Panc1 (cell line): ENCODE results near the gene VEZF1. TPM values are rescaled to one million over a fixed set of nuclear protein-coding genes. Genes with fewer than 3 reads are reported as not detected.

Experiments
- ATAC-seq: fragments of 200-7000 bp; cut with Tn5 transposase; 2 replicates; pipeline ENCODE4 v1.9.1; 2020; ENCODE audit warnings: mild to moderate bottlenecking, moderate library complexity
- BruUV-seq: library from RNA; stranded (reverse); fragments of 400-500 nt; replicated peaks from 2 replicates; lab custom pipeline; 2021; lab: Mats Ljungman, UMichigan
- CTCF ChIA-PET: fragments of 300-600 bp; sonication (Branson Sonifier 250); formaldehyde crosslinking; loops from one replicate; lab custom pipeline; 2022; ENCODE audit warnings: antibody characterized with exemption; lab: Charles Lee
- POLR2A ChIA-PET: fragments of 300-600 bp; sonication (Branson Sonifier 250); formaldehyde crosslinking; loops from one replicate; lab custom pipeline; 2022; ENCODE audit warnings: antibody characterized with exemption; lab: Charles Lee
- DNase-seq: peaks from one replicate; pipeline ENCODE4 v3.0.0-alpha.2; 2010; ENCODE audit warnings: low read depth, low spot score
- H3K27ac ChIP-seq: 2 replicates; pipeline ENCODE4 v1.5.1; 2011; ENCODE audit warnings: mild to moderate bottlenecking, low read length, inconsistent platforms
- H3K27me3 ChIP-seq: fragments of 200-500 bp; sonication (Bioruptor generic); 2 replicates; pipeline ENCODE4 v1.6.0; 2014; ENCODE audit warnings: low read length, inconsistent platforms; ENCODE audit not compliant: control insufficient read depth, insufficient read depth
- H3K36me3 ChIP-seq: fragments of 200-500 bp; sonication (Bioruptor generic); 2 replicates; pipeline ENCODE4 v1.5.1; 2014; ENCODE audit warnings: inconsistent platforms, mild to moderate bottlenecking, low read length, moderate library complexity; ENCODE audit not compliant: control insufficient read depth, insufficient read depth
- H3K4me1 ChIP-seq: 2 replicates; pipeline ENCODE4 v1.5.1; 2011; ENCODE audit warnings: inconsistent platforms, mild to moderate bottlenecking, low read length, moderate library complexity; ENCODE audit not compliant: control insufficient read depth, insufficient read depth
- H3K4me3 ChIP-seq, 2 experiments: 2 replicates each; pipeline ENCODE4 v1.5.1; 2011 to 2012; ENCODE audit warnings: low read depth in 2 of 2, low read length in 2 of 2, mild to moderate bottlenecking in 2 of 2, inconsistent platforms in 1 of 2, moderate library complexity in 1 of 2
- H3K9me3 ChIP-seq: fragments of 200-500 bp; sonication (Bioruptor generic); 2 replicates; pipeline ENCODE4 v1.5.1; 2014; ENCODE audit warnings: low read depth, mild to moderate bottlenecking, inconsistent platforms, low read length, moderate library complexity; ENCODE audit not compliant: control insufficient read depth, insufficient read depth
- CTCF ChIP-seq: fragments of 450-650 bp; IDR thresholded peaks from 2 replicates; pipeline ENCODE4 v1.5.1; 2017; ENCODE audit warnings: mild to moderate bottlenecking
- POLR2AphosphoS5 ChIP-seq: IDR thresholded peaks from 2 replicates; pipeline ENCODE4 v1.6.1; 2012; ENCODE audit warnings: mild to moderate bottlenecking, low read depth, low read length, moderate library complexity
- REST ChIP-seq, 2 experiments: IDR thresholded peaks; 2 replicates each; pipeline ENCODE4 v1.6.1; 2011 to 2012; ENCODE audit warnings: low read depth in 2 of 2, control low read depth in 1 of 2, low read length in 1 of 2, mild to moderate bottlenecking in 1 of 2, moderate library complexity in 1 of 2; ENCODE audit not compliant: insufficient read depth in 1 of 2
- SIN3A ChIP-seq: IDR thresholded peaks from 2 replicates; pipeline ENCODE4 v1.6.1; 2012; ENCODE audit warnings: low read depth, mild to moderate bottlenecking, low read length, moderate library complexity, borderline replicate concordance; ENCODE audit not compliant: insufficient read depth
- TCF7L2 ChIP-seq: IDR thresholded peaks from 2 replicates; pipeline ENCODE4 v1.6.1; 2011; ENCODE audit warnings: mild to moderate bottlenecking, low read depth, low read length, inconsistent platforms
- in situ Hi-C: cut with HindIII; loops from 2 replicates; pipeline ENCODE4 v1.10.0; 2016; ENCODE audit warnings: low sequenced_read_pairs, low pct_unique_long_range_greater_than_20kb
- intact Hi-C: fragments of 100-400 bp; cut with micrococcal nuclease; formaldehyde crosslinking; loops from one replicate; pipeline ENCODE4 v1.10.0; 2022; ENCODE audit not compliant: unreplicated experiment
- total RNA-seq: library from RNA; stranded (reverse); gene quantifications from one replicate; pipeline ENCODE4 v1.2.1, GENCODE V29; 2021; ENCODE audit not compliant: unreplicated experiment

The VEZF1 gene
- total RNA-seq, 1 experiment from 2014 or later, result 73.5 TPM

- in situ Hi-C loops (no loop called here), intact Hi-C loops (no loop called here)
- Histone ChIP-seq H3K4me1 (no peaks in the 10 kb centered on the region), H3K27ac (no peak overlapping the region), H3K9me3 (no peaks in the 10 kb centered on the region), H3K27me3 (no peaks in the 10 kb centered on the region), H3K36me3 (peaks cover 57% of the 10 kb centered on the region), H3K4me3 (no peak overlapping the region)
- CTCF ChIA-PET, result no interaction called here
- TF ChIP-seq REST (IDR thresholded peaks at IDR 0.05; ENCODE audit: insufficient read depth in 1 of 2, low read depth in 2 of 2, low read length in 1 of 2) (no peak), TCF7L2 (no peak), SIN3A (no peak), CTCF (no peak), POLR2AphosphoS5 (no peak)
- no peak for ATAC-seq
- POLR2A ChIA-PET, result interaction anchor here (0.6 kb wide), 3 partner anchors 14 to 118 kb away, joined by 4 to 9 read pairs (median 6); no protein-coding TSS in a partner anchor
- BruUV-seq, result no TSS peak
- DNase-seq, result no peak
These were observed 9.0 kb downstream of the VEZF1 start for GRCh38 chr17:57979076-57979475.

GRCh38 chr17:57976594-57976993 is 11.5 kb downstream of the VEZF1 start:
- no TSS peak for BruUV-seq
- no peaks in the 10 kb centered on the region for H3K4me1 ChIP-seq
- TF ChIP-seq SIN3A (no peak), CTCF (no peak), TCF7L2 (no peak), REST (IDR thresholded peaks at IDR 0.05; ENCODE audit: insufficient read depth in 1 of 2, low read depth in 2 of 2, low read length in 1 of 2) (no peak), POLR2AphosphoS5 (no peak)
- ChIA-PET CTCF (no interaction called here), POLR2A (no interaction called here)
- H3K4me3 ChIP-seq, result no peak overlapping the region
- in situ Hi-C loops, result no loop called here
- intact Hi-C loops, result no loop called here
- no peaks in the 10 kb centered on the region for H3K9me3 ChIP-seq
- peaks cover 46% of the 10 kb centered on the region for H3K36me3 ChIP-seq
- no peak overlapping the region for H3K27ac ChIP-seq
- no peaks in the 10 kb centered on the region for H3K27me3 ChIP-seq
- no peak for DNase-seq
- ATAC-seq, result no peak
